ENCODE data around the gene AGAP1.

GRCh38 chr2:236092714-236093113 is 598.9 kb downstream of the AGAP1 start:
- TF ChIP-seq CTCF (IDR thresholded peaks at IDR 0.05) (no peak), POLR2A (IDR thresholded peaks at IDR 0.05) (no peak)
